Urinary bladder (tissue), 4 donors: Measurements from ENCODE around the gene BCKDHA. TPM values are rescaled to one million over a fixed set of nuclear protein-coding genes. Genes with fewer than 3 reads are reported as not detected.
"Not testable (repeated sequence)": the region's sequence is repeated elsewhere in the genome, so short reads cannot be mapped to it uniquely, and the experiment has no call there.

Experiments
- DNase-seq: peaks from one replicate; pipeline ENCODE4 v3.0.0-alpha.2; 2015; ENCODE audit errors: extremely low spot score
- H3K27ac ChIP-seq: one replicate; pipeline ENCODE4 v1.5.1; 2013; ENCODE audit warnings: low read depth, mild to moderate bottlenecking, moderate library complexity
- H3K36me3 ChIP-seq: one replicate; pipeline ENCODE4 v1.6.1; 2013; ENCODE audit warnings: mild to moderate bottlenecking, moderate library complexity; ENCODE audit not compliant: insufficient read depth
- H3K4me1 ChIP-seq: one replicate; pipeline ENCODE4 v1.6.1; 2013; ENCODE audit warnings: mild to moderate bottlenecking, moderate library complexity; ENCODE audit not compliant: insufficient read depth
- H3K4me3 ChIP-seq: one replicate; pipeline ENCODE4 v1.5.1; 2013; ENCODE audit warnings: low read depth, low read length
- WGBS: extraction: QIAGEN DNeasy Blood & Tissue Kit; methylation state at CpG from one replicate; pipeline ENCODE4 v1.1.7; 2013; 5-methylcytosine and 5-hydroxymethylcytosine counted together
- polyA plus RNA-seq: library from polyadenylated mRNA; stranded (reverse); fragments of 200-250 nt; gene quantifications from one replicate; pipeline ENCODE4 v1.2.3, GENCODE V29; 2013
- total RNA-seq: library from RNA; depleted of rRNA; stranded (reverse); fragments of >200 nt; gene quantifications from one replicate; pipeline ENCODE4 v1.2.3, GENCODE V29; 2014
- donor health status: healthy with polysubstance abuse.
- donor health status: healthy.

The BCKDHA gene
- total and polyA plus RNA-seq, 2 donors, result 25.8 to 47.0 TPM

DNA sequence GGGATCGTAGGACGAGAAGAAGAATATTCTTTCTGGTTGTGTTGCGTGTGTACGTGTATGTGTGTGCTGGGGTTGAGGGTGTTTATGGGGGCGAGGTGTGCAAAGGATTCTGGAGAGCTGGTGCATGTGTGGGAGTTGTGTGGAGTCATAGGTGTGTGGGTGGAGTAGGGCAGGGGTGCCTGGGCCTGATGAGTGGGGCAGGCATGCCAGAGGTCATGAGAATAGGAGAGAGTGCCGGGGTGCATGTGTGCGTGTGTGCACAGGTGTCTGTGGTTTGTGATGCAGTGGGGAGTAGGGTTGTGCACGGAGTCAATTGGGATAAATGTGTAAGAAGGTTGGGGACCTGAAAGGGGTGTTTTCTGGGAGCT lies 20.6 kb upstream of the BCKDHA start:
- no peaks in the 10 kb centered on the region for H3K4me1 ChIP-seq
- 57% methylated on average over 8 of the region's 8 CpGs for WGBS
- DNase-seq, result no peak
- no peaks in the 10 kb centered on the region for H3K36me3 ChIP-seq
- peak overlapping the region; percentile 48 for H3K4me3 ChIP-seq
- H3K27ac ChIP-seq, result peak overlapping the region; percentile 64

DNA sequence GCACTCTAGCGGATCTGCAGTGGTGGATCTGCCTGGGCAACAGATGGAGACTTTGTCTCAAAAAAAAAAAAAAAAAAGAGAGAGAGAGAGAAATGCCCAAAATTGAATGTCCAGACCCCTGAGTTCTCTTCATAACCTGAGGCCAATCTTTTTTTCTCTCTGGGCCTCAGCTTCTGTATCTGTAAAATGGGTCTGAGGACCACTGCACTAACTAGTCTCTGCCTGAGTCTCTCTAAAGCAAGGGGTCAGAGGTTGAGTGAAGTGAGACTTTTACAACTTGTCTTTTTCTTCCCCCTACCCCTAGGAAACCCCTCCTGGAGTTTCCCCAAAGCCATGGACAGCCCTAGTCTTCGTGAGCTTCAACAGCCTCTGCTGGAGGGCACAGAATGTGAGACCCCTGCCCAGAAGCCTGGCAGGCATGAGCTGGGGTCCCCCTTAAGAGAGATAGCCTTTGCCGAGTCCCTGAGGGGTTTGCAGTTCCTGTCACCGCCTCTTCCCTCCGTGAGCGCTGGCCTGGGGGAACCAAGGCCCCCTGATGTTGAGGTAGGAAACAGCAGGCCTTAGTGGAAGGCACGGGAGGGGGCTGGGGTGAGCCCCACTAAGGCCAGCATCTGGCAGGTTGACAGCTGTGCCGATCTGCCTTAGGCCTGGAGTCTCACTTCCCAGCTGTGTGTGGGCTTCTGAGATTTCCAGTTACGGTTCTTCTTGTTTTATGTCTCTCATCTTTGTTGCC lies 19.5 kb upstream of the BCKDHA start:
- Histone ChIP-seq H3K36me3 (no peaks in the 10 kb centered on the region), H3K4me3 (no peak overlapping the region), H3K4me1 (no peaks in the 10 kb centered on the region), H3K27ac (no peak overlapping the region)
- DNase-seq, result no peak
- 35% methylated on average over 9 of the region's 9 CpGs for WGBS

GRCh38 chr19:41381536-41381935 lies 16.1 kb upstream of the BCKDHA start:
- H3K27ac ChIP-seq, H3K4me3 ChIP-seq, DNase-seq, H3K36me3 ChIP-seq, H3K4me1 ChIP-seq: not testable (repeated sequence)
- 96% methylated on average over 8 of the region's 8 CpGs for WGBS

GRCh38 chr19:41384351-41384750 lies 13.3 kb upstream of the BCKDHA start:
- no peak for DNase-seq
- H3K4me3 ChIP-seq, result no peak overlapping the region
- no peaks in the 10 kb centered on the region for H3K36me3 ChIP-seq
- no peaks in the 10 kb centered on the region for H3K4me1 ChIP-seq
- WGBS, result 88% methylated on average over 5 of the region's 5 CpGs
- no peak overlapping the region for H3K27ac ChIP-seq

GRCh38 chr19:41386442-41386841 lies 11.2 kb upstream of the BCKDHA start:
- no peaks in the 10 kb centered on the region for H3K4me1 ChIP-seq
- no peak overlapping the region for H3K27ac ChIP-seq
- WGBS, result 84% methylated on average over 13 of the region's 13 CpGs
- no peak for DNase-seq
- no peak overlapping the region for H3K4me3 ChIP-seq
- H3K36me3 ChIP-seq, result no peaks in the 10 kb centered on the region

- H3K36me3 ChIP-seq, result no peaks in the 10 kb centered on the region
- no peak for DNase-seq
Measured at GRCh38 chr19:41391618-41392017, 6.0 kb upstream of the BCKDHA start.

DNA sequence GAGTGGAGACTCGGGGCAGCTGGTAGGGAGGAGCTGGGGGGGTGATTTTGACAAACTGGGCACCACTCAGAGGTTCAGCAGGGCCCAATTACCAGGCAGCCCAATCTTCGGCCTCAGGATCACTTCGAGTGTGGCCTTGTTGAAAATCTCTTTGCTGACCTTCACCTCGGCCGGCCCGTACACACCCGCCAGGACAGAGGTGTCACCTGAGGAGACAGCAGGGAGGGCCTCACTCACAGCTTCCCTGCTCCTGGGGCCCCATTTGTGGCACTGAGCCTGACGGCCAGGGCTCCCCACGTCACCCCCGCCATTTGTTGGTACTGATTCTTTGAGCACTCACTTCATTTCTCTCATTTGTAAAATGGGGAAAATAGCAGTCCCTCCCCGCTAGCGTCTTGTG lies 4.8 kb upstream of the BCKDHA start:
- no peak for DNase-seq
- Histone ChIP-seq H3K27ac (no peak overlapping the region), H3K36me3 (no peaks in the 10 kb centered on the region), H3K4me3 (no peak overlapping the region), H3K4me1 (no peaks in the 10 kb centered on the region)
- 80% methylated on average over 12 of the region's 12 CpGs for WGBS

More at GRCh38 chr19:41391618-41392017, 6.0 kb upstream of the BCKDHA start:
- 88% methylated on average over 11 of the region's 11 CpGs for WGBS
- no peak overlapping the region for H3K27ac ChIP-seq
- H3K4me1 ChIP-seq, result no peaks in the 10 kb centered on the region
- H3K4me3 ChIP-seq, result no peak overlapping the region

- WGBS, result 69% methylated on average over 6 of the region's 6 CpGs
- no peaks in the 10 kb centered on the region for H3K36me3 ChIP-seq
- DNase-seq, result no peak
- peaks cover 4% of the 10 kb centered on the region for H3K4me1 ChIP-seq
- H3K27ac ChIP-seq, result no peak overlapping the region
- H3K4me3 ChIP-seq, result no peak overlapping the region
Measured at GRCh38 chr19:41395355-41395754, 2.3 kb upstream of the BCKDHA start.

DNA sequence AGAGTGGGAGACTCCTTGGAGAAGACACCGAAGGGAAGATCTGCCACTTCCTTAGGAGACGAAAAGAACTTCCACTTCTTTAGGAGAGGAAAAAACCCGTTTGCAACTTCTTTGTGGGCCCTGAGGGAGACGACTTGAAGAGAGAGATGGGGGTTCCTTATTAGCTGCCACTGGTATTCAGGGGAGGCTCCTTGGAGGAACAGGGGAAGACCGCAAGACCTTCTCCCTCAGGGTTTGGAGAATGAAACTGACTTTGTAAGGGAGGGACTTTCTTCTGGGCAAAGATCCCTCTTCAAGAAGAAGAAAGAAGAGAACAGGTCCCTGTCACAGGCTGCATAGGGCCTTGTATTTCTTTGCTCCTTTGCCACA lies 416 bp downstream of the BCKDHA start:
- Histone ChIP-seq H3K36me3 (no peaks in the 10 kb centered on the region), H3K27ac (peak overlapping the region; percentile 77), H3K4me3 (peak overlapping the region; percentile 77), H3K4me1 (peaks cover 4% of the 10 kb centered on the region)
- no peak for DNase-seq
- WGBS, result 0% methylated on average over 5 of the region's 5 CpGs

- Histone ChIP-seq H3K27ac (no peak overlapping the region), H3K4me3 (peak overlapping the region; percentile 77), H3K36me3 (no peaks in the 10 kb centered on the region), H3K4me1 (peaks cover 4% of the 10 kb centered on the region)
- 48% methylated on average over 3 of the region's 3 CpGs for WGBS
- no peak for DNase-seq
Measured at GRCh38 chr19:41398598-41398997, 980 bp downstream of the BCKDHA start.

- no peak for DNase-seq
- WGBS, result 90% methylated on average over 3 of the region's 3 CpGs
- Histone ChIP-seq H3K27ac (no peak overlapping the region), H3K36me3 (no peaks in the 10 kb centered on the region), H3K4me3 (no peak overlapping the region), H3K4me1 (peaks cover 4% of the 10 kb centered on the region)
Measured at GRCh38 chr19:41399091-41399490, 1.5 kb downstream of the BCKDHA start.

DNA sequence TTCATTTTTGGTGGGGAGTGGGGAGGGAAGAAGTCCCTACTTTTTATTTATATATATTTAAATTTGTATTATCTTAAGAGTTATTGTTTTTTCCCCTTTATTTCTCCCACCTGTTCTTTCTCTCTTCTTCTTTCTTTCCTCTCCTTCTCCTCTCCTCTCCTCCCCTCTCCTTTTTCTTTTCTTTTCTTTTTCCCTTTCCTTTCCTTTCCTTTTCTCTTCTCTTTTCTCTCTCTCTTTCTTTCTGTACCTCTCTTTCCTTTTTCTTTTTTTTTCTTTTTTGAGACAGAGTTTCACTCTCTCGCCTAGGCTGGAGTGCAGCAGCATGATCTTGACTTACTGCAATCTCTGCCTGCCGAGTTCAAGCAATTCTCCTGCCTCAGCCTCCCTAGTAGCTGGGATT lies 1.9 kb downstream of the BCKDHA start:
- WGBS, result 93% methylated on average over 2 of the region's 2 CpGs
- Histone ChIP-seq H3K4me1 (peaks cover 4% of the 10 kb centered on the region), H3K4me3 (no peak overlapping the region), H3K36me3 (no peaks in the 10 kb centered on the region), H3K27ac (no peak overlapping the region)
- no peak for DNase-seq

DNA sequence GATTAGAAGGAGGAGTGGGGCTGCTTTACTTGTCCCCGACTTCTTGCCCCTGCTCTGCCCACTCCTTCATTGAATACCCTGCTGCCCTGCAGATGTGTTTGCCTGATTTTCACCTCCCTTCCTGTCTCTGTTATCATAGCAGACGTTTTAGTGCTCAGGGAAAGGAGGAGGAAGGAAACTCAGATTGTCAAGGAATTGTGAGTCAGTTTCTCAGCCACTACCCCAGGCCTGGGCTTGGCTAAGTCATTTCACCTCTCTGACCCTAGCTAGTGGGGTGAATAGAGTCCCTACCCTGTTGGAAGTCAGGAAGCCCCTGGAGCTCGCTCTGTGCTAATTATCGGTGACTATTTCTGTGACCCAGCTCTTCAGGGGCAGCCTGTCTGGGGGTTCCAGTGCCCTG lies 3.9 kb downstream of the BCKDHA start:
- no peak for DNase-seq
- H3K27ac ChIP-seq, result no peak overlapping the region
- no peak overlapping the region for H3K4me3 ChIP-seq
- 67% methylated on average over 4 of the region's 4 CpGs for WGBS
- H3K36me3 ChIP-seq, result no peaks in the 10 kb centered on the region
- H3K4me1 ChIP-seq, result peaks cover 4% of the 10 kb centered on the region

DNA sequence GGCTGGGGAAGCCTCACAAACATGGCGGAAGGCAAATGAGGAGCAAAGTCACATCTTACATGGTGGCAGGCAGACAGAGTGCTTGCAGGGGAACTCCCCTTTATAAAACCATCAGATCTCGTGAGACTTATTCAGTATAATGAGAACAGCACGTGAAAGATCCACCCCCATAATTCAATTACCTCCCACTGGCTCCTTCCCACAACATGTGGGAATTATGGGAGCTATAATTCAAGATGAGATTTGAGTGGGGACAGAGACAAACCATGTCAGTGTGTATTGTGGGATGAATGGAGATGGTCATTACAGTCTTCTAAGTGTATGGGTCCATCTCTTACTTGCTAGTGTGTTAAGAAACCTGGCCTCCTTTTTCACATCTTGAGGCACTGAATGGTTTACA lies 4.4 kb downstream of the BCKDHA start:
- Histone ChIP-seq H3K4me3 (no peak overlapping the region), H3K4me1 (peaks cover 4% of the 10 kb centered on the region), H3K36me3 (no peaks in the 10 kb centered on the region), H3K27ac (no peak overlapping the region)
- 81% methylated on average over 3 of the region's 3 CpGs for WGBS
- DNase-seq, result no peak
